NCI-H748 treated with DMSO at 0.1 percent for 48 hours (cell line): ENCODE results near the gene HOXB5.

Source experiments
- DNase-seq: peaks from one replicate; lab custom pipeline; 2025; lab: John Stamatoyannopoulos, UW

The HOXB5 gene

GRCh38 chr17:48559122-48559839, 34.3 kb downstream of the HOXB5 start:
- DNase-seq, result no peak

- no peak for DNase-seq
Observed at GRCh38 chr17:48558831-48559121, 34.8 kb downstream of the HOXB5 start.

DNA sequence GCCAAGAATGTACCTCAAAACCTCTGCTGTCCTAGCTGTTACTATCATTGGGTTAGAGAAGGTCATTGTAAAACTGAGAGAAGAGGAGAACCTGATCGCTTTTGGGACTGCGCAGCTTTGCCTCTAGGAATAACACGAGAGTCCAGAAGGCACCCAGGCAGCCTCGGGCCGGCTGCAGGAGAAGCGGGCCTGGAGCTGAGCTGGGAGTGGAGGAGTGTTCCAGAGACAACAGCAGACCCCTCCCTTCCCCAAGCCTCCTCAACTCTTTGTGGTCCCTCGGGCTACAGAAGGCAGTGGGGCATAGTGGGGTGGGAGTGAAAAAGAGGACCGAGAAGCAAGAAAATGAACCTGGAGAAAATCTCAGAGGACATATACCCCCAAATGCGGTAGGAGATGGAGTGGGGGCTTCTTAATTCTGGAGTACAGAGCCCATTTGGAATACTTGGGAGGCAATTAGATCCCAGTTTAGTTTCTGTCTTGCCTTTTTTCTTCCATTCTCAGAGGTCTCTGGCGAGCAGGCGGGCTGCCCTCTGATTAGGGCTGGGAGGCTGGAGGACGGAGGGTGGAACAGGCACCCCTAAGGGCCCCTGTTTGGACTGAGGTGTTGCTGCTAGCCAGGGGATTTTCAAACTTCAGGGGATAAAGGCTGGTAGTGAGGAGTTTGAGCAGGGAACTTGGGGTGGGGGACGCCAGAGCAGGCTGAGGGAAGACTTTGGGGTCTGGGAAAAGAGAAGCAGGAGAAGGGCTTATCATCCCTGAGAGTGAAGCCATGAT, 35.3 kb downstream of the HOXB5 start:
- DNase-seq, result no peak

DNA sequence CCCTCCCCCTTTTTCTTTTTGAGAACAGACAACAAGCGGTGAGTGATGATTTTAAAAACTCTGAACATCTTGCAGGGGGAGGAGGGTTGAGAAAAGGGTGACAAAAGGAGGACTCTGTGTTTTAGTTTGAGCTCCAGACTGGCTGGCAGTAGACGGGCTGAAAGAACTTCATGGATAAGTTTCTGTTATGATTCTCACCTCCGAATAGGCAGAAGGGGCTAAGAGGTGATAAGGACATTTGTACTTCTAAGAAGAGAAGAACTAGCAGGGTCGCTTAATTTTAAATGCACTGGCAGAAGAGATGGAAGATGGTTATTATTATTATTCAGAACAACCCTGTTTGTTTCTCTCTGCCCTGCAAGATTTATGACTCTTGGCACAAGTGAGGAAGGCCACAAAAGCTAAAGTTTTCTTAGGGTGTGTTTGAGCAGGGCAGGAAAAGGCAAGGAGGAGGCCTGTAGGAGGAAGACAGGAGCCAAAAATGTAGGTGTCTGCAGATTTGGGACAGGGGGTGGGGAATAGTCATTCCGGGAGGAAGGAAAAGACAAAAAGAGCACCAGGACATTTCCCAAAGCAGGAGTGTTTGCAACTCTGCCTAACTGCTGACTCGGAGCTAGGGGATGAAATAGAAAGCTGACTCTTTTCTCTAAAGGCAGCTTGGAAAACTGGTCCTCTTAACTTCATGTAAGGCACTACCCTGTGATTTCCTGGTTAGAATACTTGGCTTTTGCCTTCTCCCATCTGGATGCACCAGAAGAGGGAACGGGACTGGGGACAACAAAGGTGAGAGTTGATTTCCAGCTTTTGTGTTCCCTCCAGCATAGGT, 36.8 kb downstream of the HOXB5 start:
- no peak for DNase-seq

DNA sequence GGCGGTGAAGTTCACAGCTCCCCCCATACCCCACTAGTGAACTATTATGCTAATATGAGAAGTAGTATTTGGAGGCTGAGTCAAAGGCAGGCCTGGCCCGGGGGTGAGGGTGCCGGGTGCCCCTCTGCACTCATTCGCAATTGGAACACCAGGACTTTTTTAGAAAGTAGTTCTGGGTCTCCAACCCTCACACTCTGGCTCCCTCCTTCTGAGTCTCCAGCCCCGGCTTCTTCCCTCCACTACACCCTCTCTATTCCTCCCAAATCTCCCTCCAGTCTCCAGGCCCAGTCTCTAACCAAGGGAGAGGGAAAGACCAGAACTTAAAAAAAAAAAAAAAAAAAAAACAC, 37.4 kb downstream of the HOXB5 start:
- no peak for DNase-seq

GRCh38 chr17:48555258-48556228, 38.0 kb downstream of the HOXB5 start:
- peak; percentile 52 for DNase-seq

- peak; percentile 29 for DNase-seq
Observed at GRCh38 chr17:48554412-48555257, 38.9 kb downstream of the HOXB5 start.

DNA sequence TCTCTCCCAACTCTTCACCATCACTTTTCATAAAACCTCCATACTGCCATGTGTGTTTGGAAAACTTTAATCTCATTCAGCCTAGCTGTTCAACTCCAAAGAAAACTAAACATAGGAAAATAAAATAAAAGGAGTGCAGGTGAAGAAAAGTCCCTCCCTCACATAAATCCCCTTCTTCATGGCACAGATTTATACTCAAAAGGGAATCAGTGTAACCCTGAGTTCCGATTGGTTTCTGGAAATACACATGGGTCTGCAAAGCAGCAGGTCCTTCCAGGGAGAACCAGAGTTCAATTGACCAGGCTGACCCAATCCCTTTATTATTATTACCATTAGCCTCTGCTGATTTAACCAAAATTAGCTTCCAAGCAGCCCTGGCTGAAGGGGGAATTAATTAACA, 39.8 kb downstream of the HOXB5 start:
- DNase-seq, result no peak

GRCh38 chr17:48553190-48553547, 40.4 kb downstream of the HOXB5 start:
- no peak for DNase-seq

- no peak for DNase-seq
Observed at GRCh38 chr17:48552466-48553189, 41.0 kb downstream of the HOXB5 start.

GRCh38 chr17:48551596-48552465, 41.7 kb downstream of the HOXB5 start:
- DNase-seq, result no peak

- no peak for DNase-seq
Observed at GRCh38 chr17:48551214-48551555, 42.4 kb downstream of the HOXB5 start.

- no peak for DNase-seq
Observed at GRCh38 chr17:48550502-48551213, 42.9 kb downstream of the HOXB5 start.

DNA sequence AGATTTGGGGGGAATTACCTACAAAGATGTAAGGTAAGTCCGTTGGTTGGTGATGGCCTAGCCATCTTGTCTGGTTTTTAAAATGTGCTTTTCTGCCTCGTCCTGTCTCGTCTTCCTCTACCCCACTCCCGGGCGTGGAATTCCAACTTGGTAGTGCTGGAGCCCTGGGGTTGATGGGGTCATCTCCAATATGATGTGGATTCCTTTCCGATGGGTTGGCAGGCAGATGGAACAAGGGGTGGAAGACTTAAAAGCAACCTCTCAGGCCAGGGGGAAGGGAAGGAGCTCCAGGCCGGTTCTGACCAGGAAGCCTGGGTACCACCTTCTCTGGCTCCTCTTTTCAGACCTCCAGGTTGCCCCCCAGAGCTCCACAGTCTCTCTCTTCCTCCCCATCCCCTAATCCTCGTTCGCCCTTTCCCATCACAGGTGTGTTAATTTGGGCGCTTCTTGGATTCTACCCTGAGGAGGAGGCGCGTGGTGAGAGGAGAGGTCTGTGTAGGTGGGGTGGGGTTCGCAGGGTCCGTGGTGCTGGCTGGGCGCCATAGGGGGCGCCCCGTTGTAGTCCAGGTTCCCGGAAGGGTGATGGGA, 43.6 kb downstream of the HOXB5 start:
- no peak for DNase-seq

DNA sequence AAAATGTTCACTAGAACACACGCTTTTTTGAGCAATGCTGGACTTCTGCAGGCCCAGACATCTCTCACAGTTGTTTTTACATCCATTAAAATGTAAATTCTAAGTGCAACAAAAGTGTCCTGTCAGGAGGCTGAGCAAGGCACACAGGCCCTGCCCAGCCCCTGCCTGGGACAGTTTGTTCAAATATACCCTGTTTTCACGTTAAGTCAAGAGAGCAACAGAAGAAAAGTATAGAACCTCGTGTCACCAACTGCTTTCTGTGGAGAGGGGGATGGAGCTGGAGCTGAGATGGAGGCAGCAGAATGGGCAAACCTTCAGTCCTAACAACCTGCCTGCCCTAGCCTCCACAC, 44.3 kb downstream of the HOXB5 start:
- no peak for DNase-seq

DNA sequence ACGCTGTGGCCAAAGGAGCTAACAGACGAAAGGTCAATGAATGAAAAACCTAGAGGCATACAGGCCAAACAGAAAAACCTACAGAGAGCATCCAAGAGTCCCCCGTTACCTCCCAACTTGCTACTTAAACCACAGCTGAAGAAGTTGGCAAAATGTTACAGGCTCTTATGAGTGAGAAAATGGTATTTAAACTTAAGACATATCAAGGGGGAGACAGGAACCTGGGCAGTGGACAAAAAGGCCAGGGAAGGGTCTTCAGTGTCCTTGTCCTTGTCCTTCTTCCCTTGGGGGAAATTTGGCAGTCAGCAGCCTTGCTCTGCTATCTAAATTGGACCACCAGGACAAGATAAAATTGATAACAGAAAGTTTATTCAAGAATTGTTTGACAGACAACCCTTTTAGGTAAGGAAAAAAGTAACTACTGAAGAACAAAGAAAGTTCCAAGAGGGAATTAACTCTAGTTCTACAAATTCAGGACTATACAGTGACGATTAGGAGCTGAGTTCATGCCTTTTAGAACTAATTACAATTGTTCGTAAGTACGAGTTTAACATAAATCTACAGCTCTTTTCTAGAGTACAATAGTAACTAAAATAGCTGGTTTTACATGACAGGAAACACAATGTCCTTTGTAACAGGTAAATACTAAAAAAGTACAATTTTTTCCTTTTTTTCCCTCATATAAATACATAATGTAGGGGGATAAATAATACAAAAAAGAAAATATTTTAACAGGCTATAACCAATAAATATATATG, 44.9 kb downstream of the HOXB5 start:
- DNase-seq, result no peak

GRCh38 chr17:48547808-48548522, 45.6 kb downstream of the HOXB5 start:
- no peak for DNase-seq
